Loucy (cell line): ENCODE results near the gene STX8.

ENCODE experiments used
- H2AFZ ChIP-seq: fragments of 200-600 bp; sonication (generic); 2 replicates; pipeline ENCODE4 v1.6.0; 2016; ENCODE audit warnings: antibody characterized with exemption, mild to moderate bottlenecking, low read length, moderate library complexity
- H3F3A ChIP-seq: fragments of 200-600 bp; 2 replicates; pipeline ENCODE4 v1.6.0; 2016; ENCODE audit warnings: antibody characterized with exemption, low read depth, mild to moderate bottlenecking
- H3K27me3 ChIP-seq: fragments of 200-600 bp; sonication (generic); 2 replicates; pipeline ENCODE4 v1.6.1; 2014; ENCODE audit warnings: low read length, mild to moderate bottlenecking; ENCODE audit not compliant: insufficient read depth, poor library complexity, severe bottlenecking
- H3K36me3 ChIP-seq: fragments of 200-600 bp; sonication (generic); 2 replicates; pipeline ENCODE4 v1.6.1; 2016; ENCODE audit warnings: low read length; ENCODE audit not compliant: insufficient read depth
- H3K4me1 ChIP-seq: fragments of 200-600 bp; sonication (generic); 2 replicates; pipeline ENCODE4 v1.5.1; 2014; ENCODE audit warnings: low read length, mild to moderate bottlenecking; ENCODE audit not compliant: insufficient read depth, poor library complexity, severe bottlenecking
- H3K4me2 ChIP-seq: fragments of 200-600 bp; sonication (generic); 2 replicates; pipeline ENCODE4 v1.6.0; 2014; ENCODE audit warnings: antibody characterized with exemption, low read length, low read depth, mild to moderate bottlenecking; ENCODE audit not compliant: poor library complexity, severe bottlenecking
- H3K4me3 ChIP-seq: fragments of 200-600 bp; sonication (generic); 2 replicates; pipeline ENCODE4 v1.5.1; 2014; ENCODE audit warnings: low read length, mild to moderate bottlenecking, mixed read lengths; ENCODE audit not compliant: poor library complexity, severe bottlenecking
- H3K79me2 ChIP-seq: fragments of 200-600 bp; sonication (generic); 2 replicates; pipeline ENCODE4 v1.6.1; 2014; ENCODE audit warnings: low read length; ENCODE audit not compliant: insufficient read depth
- H3K9ac ChIP-seq: fragments of 200-600 bp; sonication (generic); 2 replicates; pipeline ENCODE4 v1.6.0; 2014; ENCODE audit warnings: mild to moderate bottlenecking, low read depth, low read length, moderate library complexity; ENCODE audit not compliant: poor library complexity, severe bottlenecking
- H3K9me2 ChIP-seq: fragments of 200-600 bp; sonication (generic); replicated peaks from 2 replicates; pipeline ENCODE4 v1.6.1; 2016; ENCODE audit warnings: low read depth, low read length, mixed read lengths
- H3K9me3 ChIP-seq: fragments of 200-600 bp; sonication (generic); 2 replicates; pipeline ENCODE4 v1.6.1; 2014; ENCODE audit warnings: mild to moderate bottlenecking, antibody characterized with exemption, low read length, low read depth; ENCODE audit not compliant: insufficient read depth
- H4K20me1 ChIP-seq: fragments of 200-600 bp; sonication (generic); 2 replicates; pipeline ENCODE4 v1.6.0; 2014; ENCODE audit warnings: antibody characterized with exemption, low read length, mild to moderate bottlenecking; ENCODE audit not compliant: insufficient read depth, poor library complexity, severe bottlenecking
- EZH2phosphoT487 ChIP-seq: fragments of 200-600 bp; IDR thresholded peaks from 2 replicates; pipeline ENCODE4 v1.6.1; 2018; ENCODE audit warnings: antibody characterized with exemption, mild to moderate bottlenecking, moderate library complexity, borderline replicate concordance
- TF ChIP-seq, protein P1 (sequence below): fragments of 200-600 bp; sonication (generic); conservative IDR thresholded peaks from 2 replicates; pipeline ENCODE4 v1.5.1; 2014; ENCODE audit warnings: mild to moderate bottlenecking, antibody characterized with exemption, low read length

STX8 gene

GRCh38 chr17:9239246-9239792, 336.3 kb downstream of the STX8 start:
- H2AFZ ChIP-seq: no peak overlapping the region
- no peak overlapping the region for H3K4me2 ChIP-seq
- no peak overlapping the region for H3K9ac ChIP-seq

DNA sequence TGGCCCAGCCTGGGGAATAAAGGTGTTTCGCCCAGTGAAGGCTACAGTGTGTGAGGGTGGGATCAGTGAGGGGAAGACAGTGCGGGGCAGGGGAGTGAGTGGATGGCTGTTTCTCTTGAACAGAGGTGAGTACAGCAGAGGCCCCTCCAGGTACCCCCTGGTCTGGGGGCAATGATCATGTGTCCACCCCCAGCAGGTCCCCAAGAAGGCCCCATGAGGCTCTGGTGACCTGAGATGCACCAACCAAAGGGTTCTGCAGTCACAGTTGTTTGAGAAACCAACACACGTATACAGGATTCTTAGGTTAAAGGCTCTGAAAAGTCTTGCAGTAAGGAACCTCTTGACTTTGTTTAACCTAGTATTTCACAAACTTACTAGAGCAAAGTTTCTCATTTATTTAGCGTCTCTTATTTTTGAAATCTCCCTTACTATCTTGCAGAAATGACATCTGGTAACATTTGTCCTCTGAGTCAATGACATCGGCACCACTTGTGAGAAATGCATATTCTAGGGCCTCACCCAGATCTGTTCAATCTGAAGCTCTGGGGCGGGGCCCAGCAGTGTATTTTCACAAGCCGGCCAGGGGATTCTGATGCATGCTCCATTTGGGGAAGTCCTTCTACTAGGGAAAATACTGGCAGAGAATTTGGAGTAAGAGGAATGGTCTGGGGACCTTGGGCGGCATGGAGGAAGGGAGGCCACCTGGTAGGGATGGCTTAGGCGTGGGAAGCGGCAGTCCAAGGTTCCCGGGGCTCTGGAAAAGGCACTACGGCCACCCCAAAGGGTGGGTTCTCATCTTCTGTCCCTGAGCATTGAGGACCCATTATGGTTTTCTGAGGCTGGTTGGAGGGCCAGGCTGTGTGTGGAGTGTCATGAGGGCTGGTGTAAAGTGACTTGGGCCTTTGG, 337.0 kb downstream of the STX8 start:
- H3K9me3 ChIP-seq: no peaks in the 10 kb centered on the region
- H3K4me3 ChIP-seq: no peak overlapping the region
- no peak overlapping the region for H2AFZ ChIP-seq
- H3K36me3 ChIP-seq: no peaks in the 10 kb centered on the region
- TF ChIP-seq EZH2phosphoT487: no peak
- TF ChIP-seq, protein P1, sequence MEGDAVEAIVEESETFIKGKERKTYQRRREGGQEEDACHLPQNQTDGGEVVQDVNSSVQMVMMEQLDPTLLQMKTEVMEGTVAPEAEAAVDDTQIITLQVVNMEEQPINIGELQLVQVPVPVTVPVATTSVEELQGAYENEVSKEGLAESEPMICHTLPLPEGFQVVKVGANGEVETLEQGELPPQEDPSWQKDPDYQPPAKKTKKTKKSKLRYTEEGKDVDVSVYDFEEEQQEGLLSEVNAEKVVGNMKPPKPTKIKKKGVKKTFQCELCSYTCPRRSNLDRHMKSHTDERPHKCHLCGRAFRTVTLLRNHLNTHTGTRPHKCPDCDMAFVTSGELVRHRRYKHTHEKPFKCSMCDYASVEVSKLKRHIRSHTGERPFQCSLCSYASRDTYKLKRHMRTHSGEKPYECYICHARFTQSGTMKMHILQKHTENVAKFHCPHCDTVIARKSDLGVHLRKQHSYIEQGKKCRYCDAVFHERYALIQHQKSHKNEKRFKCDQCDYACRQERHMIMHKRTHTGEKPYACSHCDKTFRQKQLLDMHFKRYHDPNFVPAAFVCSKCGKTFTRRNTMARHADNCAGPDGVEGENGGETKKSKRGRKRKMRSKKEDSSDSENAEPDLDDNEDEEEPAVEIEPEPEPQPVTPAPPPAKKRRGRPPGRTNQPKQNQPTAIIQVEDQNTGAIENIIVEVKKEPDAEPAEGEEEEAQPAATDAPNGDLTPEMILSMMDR: no peak
- H3K27me3 ChIP-seq: no peaks in the 10 kb centered on the region
- H4K20me1 ChIP-seq: no peaks in the 10 kb centered on the region
- no peaks in the 10 kb centered on the region for H3F3A ChIP-seq
- H3K4me2 ChIP-seq: no peak overlapping the region
- H3K9me2 ChIP-seq: no peaks in the 10 kb centered on the region
- no peaks in the 10 kb centered on the region for H3K79me2 ChIP-seq
- no peak overlapping the region for H3K9ac ChIP-seq
- H3K4me1 ChIP-seq: no peaks in the 10 kb centered on the region

More at GRCh38 chr17:9239246-9239792, 336.3 kb downstream of the STX8 start:
- no peaks in the 10 kb centered on the region for H3K27me3 ChIP-seq
- H3K9me2 ChIP-seq: no peaks in the 10 kb centered on the region
- H3K4me3 ChIP-seq: no peak overlapping the region
- H3K4me1 ChIP-seq: no peaks in the 10 kb centered on the region
- H3K36me3 ChIP-seq: no peaks in the 10 kb centered on the region
- H3K79me2 ChIP-seq: no peaks in the 10 kb centered on the region
- no peaks in the 10 kb centered on the region for H3K9me3 ChIP-seq
- H3F3A ChIP-seq: no peaks in the 10 kb centered on the region
- TF ChIP-seq, protein P1: no peak
- TF ChIP-seq EZH2phosphoT487: no peak
- no peaks in the 10 kb centered on the region for H4K20me1 ChIP-seq

- no peaks in the 10 kb centered on the region for H3K36me3 ChIP-seq
- H3K4me1 ChIP-seq: no peaks in the 10 kb centered on the region
- no peaks in the 10 kb centered on the region for H3K9me2 ChIP-seq
- no peak overlapping the region for H3K9ac ChIP-seq
- no peak overlapping the region for H3K4me2 ChIP-seq
- H3F3A ChIP-seq: no peaks in the 10 kb centered on the region
- no peaks in the 10 kb centered on the region for H3K79me2 ChIP-seq
- no peaks in the 10 kb centered on the region for H3K9me3 ChIP-seq
- no peak overlapping the region for H3K4me3 ChIP-seq
- H3K27me3 ChIP-seq: no peaks in the 10 kb centered on the region
- no peaks in the 10 kb centered on the region for H4K20me1 ChIP-seq
- no peak for TF ChIP-seq EZH2phosphoT487
- TF ChIP-seq, protein P1: no peak
- no peak overlapping the region for H2AFZ ChIP-seq
These were observed 337.8 kb downstream of the STX8 start for GRCh38 chr17:9237661-9238301.
